ENCODE data around the gene VIT.

The VIT gene

DNA sequence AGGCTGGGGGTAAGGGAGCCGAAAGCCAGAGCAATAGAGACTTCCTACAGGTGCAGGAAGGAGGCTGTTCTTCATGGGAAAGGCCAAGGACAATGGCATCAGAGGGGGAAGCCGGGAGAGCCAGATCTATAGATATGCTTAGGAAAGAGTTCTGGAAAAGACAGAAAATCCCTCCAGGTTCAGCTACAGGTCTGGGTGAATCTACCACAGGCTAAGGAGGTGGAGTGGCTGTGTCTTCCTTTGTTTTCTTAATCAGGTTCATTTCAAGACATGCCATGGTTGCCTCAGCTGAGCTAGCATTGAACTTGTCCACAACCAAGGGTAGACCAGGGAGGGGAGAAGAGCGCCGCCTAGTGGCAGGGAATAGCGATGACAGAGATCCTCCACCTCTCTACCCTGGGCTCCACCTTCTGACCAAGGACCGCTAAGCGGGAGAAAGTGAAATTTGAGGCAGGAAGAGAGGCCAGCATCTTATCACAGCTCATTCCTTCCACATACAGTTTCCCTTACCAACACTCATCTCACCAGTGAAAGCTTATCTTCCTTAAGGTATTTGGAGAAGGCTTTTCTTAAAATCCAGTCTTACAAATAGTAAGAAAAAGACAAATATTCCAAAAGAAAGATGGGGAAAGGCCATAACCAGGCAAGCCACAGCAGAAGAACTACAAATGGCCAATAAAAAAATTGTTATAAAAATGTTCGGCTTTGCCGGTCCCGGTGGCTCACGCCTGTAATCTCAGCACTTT lies 74.2 kb downstream of the VIT start:
- peak; percentile 7 for DNase-seq

- DNase-seq: no peak
Observed at GRCh38 chr2:36771671-36772070, 75.2 kb downstream of the VIT start.

DNA sequence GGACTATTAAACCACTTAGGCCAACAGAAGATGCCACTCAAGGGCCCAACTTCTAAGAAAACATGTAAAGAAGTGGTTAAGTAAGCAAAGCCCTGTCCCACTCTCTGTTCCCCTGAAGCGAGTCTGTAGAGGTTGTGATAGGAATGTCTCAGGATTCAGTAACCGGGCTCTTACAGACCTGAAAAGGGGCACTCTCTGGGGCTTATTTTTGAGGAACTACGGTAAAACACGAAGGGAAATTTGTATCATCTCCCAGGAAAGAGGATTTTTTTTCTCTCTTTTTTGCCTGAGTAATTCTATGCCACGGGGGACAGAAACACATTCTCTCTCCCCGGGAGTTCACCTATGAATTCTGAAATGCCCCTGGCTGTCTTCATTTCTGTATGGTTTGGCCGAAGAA lies 77.4 kb downstream of the VIT start:
- DNase-seq: no peak

GRCh38 chr2:36775261-36775660 lies 78.8 kb downstream of the VIT start:
- no peak for DNase-seq

- DNase-seq: no peak
Observed at GRCh38 chr2:36775806-36776205, 79.3 kb downstream of the VIT start.

DNA sequence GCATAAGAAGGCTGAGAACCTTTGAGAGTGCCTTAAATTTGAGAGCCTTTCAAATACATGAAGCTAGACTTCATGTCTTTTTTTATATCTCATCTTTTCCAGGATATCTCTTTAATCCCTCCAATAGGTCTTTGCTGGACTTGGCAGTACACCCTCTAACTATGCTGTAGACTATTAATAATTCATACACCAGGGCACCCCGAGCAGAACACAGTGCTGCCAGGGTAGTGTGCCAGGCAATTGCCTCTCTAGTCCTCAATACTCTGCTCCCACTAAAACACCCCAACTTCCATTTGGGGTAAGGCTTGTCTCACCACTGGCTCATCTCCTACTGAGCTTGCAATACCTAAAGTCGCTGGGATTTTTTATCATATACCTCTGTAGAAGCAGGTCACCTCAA lies 80.8 kb downstream of the VIT start:
- DNase-seq: no peak

GRCh38 chr2:36777788-36778187 lies 81.3 kb downstream of the VIT start:
- DNase-seq: no peak

- no peak for DNase-seq
Observed at GRCh38 chr2:36779462-36779861, 83.0 kb downstream of the VIT start.

GRCh38 chr2:36780231-36780839 lies 83.8 kb downstream of the VIT start:
- peak; percentile 17 for DNase-seq

DNA sequence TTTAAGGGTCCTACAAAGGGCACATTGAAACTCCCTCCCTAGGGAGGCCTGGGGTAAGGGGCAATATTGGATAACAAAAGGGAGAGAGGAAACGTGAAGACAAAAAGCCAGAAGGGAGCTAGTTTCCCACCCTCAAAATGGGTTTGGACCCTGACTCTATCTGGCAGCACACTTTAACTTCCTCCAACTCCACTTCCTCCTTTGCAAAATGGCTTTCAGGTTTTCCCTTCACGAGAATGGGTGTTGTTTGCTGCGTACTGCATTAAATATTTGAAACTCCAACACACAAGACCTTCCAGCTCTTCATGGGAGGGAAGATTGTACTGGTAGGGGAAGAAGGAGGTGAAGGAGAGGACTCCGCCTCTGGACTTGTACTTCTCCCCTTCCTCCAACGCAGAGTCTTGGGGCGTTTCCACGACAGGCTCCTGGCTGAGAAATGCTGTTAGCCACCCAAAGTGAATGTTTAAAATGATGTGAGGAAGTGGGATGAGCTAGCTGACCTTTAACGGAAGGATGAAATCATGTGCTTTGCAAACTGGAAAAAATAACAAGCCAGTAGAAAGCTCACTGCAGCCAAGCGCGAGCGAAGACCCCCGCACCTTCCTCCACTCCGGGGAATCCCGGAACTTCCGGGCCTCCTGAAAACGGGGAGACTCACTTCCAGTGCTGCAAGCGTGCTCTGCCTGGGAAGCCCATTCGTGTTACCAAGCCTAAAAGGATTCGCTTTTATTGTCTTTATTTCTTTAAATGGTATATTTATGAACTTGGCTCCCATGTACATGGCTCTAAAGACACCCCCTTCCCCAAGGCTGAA lies 85.6 kb downstream of the VIT start:
- DNase-seq: no peak

DNA sequence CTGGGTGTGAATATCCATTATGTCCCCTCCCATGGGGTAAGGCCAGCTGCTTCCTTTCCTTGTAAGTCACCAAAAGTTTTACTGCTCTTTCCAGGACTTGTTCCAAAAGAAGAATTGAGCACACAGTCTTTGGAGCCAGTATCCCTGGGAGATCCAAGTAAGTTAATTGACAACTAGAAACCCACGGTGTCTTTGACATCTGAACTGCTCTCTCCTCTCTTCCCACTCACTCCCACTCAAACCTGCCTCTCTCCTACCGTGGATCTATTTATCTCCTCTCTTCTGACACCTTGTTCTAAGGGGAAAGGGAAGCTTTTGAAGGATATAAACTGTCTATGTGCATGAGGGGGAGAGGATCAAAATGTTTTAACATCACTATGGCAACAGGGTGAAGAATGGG lies 86.7 kb downstream of the VIT start:
- no peak for DNase-seq

DNA sequence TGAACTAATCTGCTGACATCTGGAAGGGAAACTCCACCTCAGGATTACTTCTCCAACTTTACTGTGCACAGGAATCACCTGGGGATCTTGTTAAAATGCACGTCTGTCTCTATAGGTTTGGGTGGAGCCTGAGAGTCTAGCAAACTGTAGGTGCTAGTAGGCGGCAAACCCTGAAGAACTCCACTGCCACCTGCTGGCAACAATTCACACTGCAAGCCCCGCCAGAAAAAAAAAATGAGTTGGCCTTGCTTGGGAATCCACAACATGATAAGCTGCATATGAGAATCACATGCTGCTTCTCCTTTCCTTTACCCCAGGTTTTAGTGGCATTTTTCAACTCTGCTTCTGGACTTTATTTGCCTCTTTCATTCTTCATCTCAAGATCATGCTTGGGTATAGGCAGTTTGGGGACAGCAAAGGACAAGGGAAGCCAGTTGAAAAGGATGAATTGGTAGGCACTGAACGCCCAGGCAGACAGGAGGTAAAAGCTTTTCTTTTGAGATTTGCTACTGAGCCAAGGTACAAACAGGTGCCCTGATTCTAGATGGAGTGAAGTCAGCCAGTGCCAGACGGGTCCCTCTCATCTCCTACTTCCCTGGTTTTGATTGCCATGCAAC lies 88.8 kb downstream of the VIT start:
- DNase-seq: peak; percentile 42

- DNase-seq: no peak
Observed at GRCh38 chr2:36789181-36789804, 92.8 kb downstream of the VIT start.

DNA sequence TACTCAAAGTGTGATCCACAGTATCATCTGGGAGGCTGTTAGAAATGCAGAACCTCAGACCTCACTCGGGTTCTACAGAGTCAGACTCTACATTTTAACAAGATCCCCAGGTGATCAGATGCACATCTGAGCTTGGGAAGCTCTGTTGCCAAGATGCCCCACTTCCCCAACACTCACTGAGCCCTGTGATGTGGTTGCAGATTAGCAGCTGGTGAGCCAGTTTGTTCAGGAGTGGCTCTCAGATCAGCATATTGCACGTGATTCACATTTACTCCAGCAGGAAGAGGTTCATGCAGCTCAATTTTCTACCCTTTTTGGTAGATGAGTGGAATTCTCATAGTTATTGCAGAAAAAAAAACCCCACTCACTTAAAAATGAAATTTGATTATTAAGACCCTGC lies 96.4 kb downstream of the VIT start:
- no peak for DNase-seq

DNA sequence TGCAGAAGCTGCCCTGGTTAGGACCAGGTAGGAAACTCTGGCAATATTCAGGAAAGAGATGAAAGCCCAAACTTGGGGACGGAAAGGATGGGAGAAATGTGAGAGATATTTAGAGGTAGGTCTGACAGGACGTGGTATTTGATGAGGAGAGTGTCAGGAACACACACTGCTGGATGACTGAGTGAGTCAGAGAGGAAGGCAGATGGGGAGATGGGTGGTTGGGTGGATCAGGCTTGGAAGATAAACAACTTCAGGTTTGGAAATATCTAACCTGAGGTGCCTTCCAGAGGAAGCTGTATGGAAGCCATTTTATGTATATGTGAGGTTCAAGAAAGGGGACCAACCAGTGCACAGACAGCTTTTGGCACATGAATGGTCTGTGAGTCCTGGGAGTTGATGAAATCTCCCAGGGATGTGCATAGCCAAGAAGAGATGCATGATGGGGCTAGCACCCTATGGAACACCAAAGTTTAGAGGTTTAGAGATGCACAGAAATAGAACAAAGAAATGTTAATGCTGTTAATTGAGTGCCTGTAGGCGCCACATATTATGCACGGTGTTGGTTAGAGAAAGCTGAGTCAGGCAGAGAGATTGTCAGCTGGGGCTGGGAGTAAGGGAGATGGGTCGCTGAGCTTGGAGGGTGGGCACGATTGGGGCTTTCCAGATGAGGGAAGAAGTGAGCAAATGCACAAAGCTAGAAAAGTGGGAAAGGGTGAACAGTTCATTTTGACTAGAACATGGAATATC lies 101.0 kb downstream of the VIT start:
- DNase-seq: no peak

DNA sequence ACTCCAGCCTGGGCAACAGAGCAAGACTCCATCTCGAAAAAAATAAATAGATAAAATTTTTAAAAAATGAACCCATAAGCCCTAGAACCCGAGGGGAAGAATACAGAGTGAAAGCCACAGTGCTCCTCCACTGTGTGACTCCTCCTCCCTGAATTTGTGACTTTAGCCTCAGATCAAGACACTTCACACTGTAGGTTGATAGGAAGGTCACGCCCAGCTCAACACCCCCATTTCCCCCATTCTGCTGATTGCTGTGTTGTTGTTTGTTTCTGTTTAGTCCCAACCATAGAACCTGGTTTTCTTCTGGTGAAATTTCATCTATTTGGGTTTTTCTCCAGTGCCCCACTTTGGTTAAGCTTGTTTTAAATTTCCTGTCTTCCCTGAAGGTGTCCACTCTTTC lies 102.2 kb downstream of the VIT start:
- no peak for DNase-seq

DNA sequence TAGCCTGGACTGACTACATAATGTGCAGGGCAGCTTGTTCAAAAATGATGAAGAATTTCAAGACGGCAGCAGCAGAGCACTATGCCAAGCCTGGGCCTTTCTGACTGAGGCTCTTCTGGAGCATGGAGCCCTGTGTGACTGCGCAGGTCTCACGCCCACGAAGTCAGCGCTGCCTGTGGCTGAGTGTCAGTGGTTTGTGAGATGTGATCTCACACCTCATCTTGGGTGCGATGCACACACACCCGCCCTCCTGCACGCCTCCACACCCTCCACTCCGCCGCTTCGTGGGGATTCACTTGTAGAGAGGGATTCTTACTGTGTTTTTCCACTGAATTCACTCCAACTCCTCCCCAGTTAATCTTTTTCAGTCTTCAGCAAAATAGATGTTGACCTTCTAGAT lies 103.9 kb downstream of the VIT start:
- DNase-seq: no peak

- DNase-seq: no peak
Observed at GRCh38 chr2:36801088-36801487, 104.6 kb downstream of the VIT start.

DNA sequence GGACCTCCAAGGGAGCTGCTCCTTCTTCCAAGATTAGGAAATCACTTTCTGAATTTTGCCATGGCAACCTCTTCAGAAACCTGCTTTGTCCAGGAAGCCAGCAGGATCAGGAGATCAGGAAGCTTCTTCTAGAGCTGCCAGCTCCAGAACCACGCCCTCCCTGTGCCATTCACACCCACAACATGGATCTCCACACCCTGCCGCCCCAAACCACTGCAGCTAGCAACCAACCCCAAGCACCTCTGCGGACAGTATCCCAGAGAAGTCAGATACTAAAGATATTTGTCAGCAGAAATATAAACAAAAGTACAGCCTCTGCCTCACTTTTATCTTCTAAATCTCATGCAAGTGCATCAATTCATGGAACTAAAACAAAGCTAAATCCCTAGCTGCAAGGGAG lies 106.4 kb downstream of the VIT start:
- no peak for DNase-seq

DNA sequence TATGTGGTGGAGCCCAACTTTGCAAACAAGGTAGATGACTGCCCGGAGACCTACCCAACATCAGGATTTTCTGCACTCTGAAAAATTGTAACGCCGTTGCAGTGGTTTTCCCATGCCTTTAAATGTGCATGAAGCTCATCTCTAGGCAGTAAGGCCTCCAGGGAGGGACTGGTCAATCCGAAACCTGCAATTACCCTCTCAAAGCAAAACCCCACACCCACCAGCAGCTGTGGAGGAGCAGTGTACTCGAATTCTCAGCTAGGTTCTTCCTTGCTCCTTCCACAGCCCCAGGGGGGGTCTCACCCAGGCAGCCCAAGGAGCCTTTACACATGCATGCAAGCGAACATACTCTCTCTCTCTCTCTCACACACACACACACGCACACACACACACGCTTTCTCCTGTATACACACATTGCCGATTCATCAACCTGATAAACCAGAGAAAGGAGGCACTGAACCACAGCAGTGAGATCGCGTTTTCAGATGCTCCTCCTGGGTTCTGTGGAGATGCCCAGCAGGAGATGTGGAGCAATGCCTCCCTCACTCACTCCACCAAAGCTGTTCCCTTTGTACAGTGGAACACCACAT lies 109.2 kb downstream of the VIT start:
- no peak for DNase-seq

DNA sequence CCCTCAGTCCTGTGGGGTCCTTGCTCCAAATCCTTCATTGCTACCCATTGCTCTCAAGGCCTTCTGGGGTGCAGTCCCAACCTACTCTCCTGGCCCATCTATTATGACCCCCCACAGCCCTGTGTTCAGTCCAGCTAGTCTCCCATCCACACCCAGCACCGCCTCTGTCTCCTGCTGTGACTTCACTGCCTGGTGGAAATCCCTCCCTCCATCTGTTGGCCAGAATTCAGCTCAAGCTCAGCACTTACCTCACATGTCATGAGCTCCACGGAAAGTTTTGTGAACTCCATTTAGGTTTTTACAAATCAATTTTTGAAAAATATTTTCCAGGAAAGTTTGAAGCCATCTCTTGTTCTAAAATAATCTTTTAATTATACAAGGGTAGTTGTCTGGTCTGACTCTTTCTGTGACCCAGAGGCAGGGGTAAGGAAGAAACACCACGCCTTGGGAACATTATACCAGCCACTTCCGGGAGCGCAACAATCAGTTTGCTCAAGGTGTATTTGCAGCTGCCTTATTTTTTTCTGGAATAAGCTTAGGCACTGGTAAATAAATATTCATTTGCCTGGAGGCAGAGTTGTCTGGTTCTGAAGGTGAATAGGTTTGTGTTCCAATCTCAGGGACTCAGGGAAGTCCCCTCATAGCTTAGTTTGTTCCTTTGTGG lies 110.8 kb downstream of the VIT start:
- DNase-seq: peak; percentile 10
